ENCODE measurements around the gene GDPD3.

The GDPD3 gene

DNA sequence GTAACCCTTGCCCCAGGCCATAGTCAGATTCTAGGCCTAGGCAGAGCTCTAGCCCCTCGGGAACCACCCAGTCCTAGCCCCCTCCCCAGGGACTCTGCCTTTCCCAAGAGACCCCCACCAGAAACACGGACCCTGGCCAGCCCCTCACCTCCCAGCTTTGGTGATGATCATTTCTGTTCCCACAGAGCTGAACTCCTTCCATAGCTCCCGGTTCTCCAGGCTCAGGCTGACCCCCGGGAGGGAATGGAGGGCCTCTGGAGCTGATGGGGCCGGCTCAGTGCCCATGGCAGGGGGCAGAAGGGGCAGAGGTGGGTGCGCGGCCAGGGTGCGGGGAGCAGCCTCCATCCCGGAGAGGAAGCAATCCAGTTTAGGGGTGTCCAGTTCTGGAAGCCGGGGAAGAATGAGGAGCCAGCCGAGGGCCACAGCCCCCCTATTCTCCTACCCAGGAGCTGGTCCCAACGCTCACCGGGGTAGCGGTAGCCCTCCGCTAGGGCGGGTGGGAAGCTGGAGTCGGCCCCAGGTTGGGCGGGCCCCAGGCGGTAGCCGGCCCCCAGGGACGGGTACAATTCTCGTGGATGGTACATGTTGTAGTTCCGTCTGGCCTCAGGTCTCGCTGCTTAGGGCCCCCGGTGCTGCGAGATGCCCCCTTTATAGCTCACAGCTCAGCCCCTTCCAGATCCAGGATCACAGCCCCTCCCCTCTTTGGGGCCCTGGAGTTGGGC, 22.6 kb downstream of the GDPD3 start:
- no peak overlapping the region for H3K9ac ChIP-seq
- H2AFZ ChIP-seq (ENCODE audit: low read depth) = peak overlapping the region; percentile 90; the same call in 1 of the 2 replicates
- H3K4me2 ChIP-seq = no peak overlapping the region
- H3K27me3 ChIP-seq (ENCODE audit: insufficient read depth, low read depth) = no peaks in the 10 kb centered on the region
- no peak overlapping the region for H3K27ac ChIP-seq
- no peak overlapping the region for H3K4me3 ChIP-seq (IDR thresholded peaks at IDR 0.05; ENCODE audit: insufficient read depth, low read depth, low read length)
- no peaks in the 10 kb centered on the region for H4K20me1 ChIP-seq (ENCODE audit: insufficient read depth)
- TF ChIP-seq, protein P1, sequence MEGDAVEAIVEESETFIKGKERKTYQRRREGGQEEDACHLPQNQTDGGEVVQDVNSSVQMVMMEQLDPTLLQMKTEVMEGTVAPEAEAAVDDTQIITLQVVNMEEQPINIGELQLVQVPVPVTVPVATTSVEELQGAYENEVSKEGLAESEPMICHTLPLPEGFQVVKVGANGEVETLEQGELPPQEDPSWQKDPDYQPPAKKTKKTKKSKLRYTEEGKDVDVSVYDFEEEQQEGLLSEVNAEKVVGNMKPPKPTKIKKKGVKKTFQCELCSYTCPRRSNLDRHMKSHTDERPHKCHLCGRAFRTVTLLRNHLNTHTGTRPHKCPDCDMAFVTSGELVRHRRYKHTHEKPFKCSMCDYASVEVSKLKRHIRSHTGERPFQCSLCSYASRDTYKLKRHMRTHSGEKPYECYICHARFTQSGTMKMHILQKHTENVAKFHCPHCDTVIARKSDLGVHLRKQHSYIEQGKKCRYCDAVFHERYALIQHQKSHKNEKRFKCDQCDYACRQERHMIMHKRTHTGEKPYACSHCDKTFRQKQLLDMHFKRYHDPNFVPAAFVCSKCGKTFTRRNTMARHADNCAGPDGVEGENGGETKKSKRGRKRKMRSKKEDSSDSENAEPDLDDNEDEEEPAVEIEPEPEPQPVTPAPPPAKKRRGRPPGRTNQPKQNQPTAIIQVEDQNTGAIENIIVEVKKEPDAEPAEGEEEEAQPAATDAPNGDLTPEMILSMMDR (conservative IDR thresholded peaks at IDR 0.05; ENCODE audit: low read depth, low read length) = no peak
- peaks cover 36% of the 10 kb centered on the region for H3K4me1 ChIP-seq (ENCODE audit: low read depth, poor library complexity, severe bottlenecking)
- H3K36me3 ChIP-seq (ENCODE audit: insufficient read depth) = no peaks in the 10 kb centered on the region
- H3K79me2 ChIP-seq (ENCODE audit: insufficient read depth, low read depth) = no peaks in the 10 kb centered on the region; the same call in 1 of the 2 replicates

DNA sequence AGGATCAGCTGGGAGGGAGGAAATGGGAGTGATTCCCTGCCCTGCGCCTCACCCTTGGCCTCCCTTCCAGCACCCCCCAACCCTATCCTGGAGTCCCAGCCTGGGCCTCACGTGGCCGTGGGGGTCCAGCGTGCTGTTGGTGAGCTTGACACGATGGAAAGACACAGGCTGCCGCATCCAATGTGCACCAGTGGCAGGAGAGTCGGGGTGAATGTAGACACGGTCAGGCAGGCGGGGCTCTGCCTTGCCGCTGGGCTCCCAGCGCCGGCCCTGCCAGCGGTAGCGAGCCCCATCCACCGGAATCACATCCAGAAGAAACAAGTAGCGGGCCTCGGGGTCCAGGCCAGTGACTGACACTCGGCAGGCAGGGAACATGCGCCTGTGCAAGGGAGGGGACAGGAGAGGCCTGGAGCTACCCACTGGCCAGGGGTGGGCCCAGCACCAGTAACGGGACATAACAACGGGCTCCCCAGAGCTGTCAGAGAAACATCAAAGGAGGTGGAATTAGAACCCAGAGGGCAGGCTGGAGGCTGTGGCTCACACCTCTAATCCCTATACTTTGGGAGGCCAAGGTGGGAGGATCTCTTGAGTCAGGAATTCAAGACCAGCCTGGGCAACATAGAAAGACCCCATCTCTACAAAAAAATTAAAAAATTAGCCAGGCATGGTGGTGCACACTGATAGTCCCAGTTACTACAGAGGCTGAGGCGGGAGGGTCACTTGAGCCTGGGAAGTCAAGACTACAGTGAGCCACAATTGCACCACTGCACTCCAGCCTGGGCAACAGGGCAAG, 24.3 kb downstream of the GDPD3 start:
- no peaks in the 10 kb centered on the region for H3K79me2 ChIP-seq (ENCODE audit: insufficient read depth, low read depth)
- TF ChIP-seq, protein P1 (conservative IDR thresholded peaks at IDR 0.05; ENCODE audit: low read depth, low read length) = no peak
- no peaks in the 10 kb centered on the region for H4K20me1 ChIP-seq (ENCODE audit: insufficient read depth)
- no peak overlapping the region for H3K4me3 ChIP-seq (IDR thresholded peaks at IDR 0.05; ENCODE audit: insufficient read depth, low read depth, low read length)
- no peaks in the 10 kb centered on the region for H3K36me3 ChIP-seq (ENCODE audit: insufficient read depth)
- no peak overlapping the region for H2AFZ ChIP-seq (ENCODE audit: low read depth)
- H3K27ac ChIP-seq = no peak overlapping the region
- H3K4me2 ChIP-seq = no peak overlapping the region
- H3K4me1 ChIP-seq (ENCODE audit: low read depth, poor library complexity, severe bottlenecking) = peaks cover 23% of the 10 kb centered on the region
- no peak overlapping the region for H3K9ac ChIP-seq
- no peaks in the 10 kb centered on the region for H3K27me3 ChIP-seq (ENCODE audit: insufficient read depth, low read depth)

DNA sequence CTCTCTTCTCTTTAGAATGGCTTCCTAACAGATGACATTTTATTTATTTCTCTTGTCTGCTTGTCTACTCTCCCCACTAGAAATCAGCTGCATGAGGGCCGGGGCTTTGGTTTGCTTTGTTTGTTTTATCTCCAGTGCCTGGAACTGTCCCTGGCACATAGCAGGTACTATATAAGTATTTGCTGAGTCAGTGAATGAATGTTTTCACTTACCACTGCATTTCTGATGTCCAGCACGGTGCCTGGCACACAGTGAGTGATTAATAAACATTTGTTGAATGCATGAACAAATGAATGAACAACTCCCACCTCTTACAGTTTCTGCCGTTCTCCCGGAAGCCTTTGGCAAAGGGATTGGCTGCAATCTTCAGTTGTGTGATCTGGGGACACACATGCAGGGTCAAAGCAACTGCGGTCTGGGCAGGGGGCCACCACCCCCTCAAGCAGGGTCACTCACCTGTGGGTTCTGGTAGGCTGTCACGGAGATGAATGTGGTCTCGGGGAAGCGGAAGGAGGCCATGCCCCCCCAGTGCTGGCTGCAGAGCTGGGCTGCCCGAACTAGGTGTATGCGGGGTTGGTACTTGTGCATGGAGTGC, 25.0 kb downstream of the GDPD3 start:
- Histone ChIP-seq H3K36me3 (ENCODE audit: insufficient read depth) (no peaks in the 10 kb centered on the region), H3K79me2 (ENCODE audit: insufficient read depth, low read depth) (no peaks in the 10 kb centered on the region), H3K9ac (no peak overlapping the region), H3K27ac (no peak overlapping the region), H2AFZ (ENCODE audit: low read depth) (no peak overlapping the region), H3K4me2 (no peak overlapping the region), H3K4me1 (ENCODE audit: low read depth, poor library complexity, severe bottlenecking) (peaks cover 21% of the 10 kb centered on the region), H3K27me3 (ENCODE audit: insufficient read depth, low read depth) (no peaks in the 10 kb centered on the region), H4K20me1 (ENCODE audit: insufficient read depth) (no peaks in the 10 kb centered on the region), H3K4me3 (IDR thresholded peaks at IDR 0.05; ENCODE audit: insufficient read depth, low read depth, low read length) (no peak overlapping the region)
- TF ChIP-seq, protein P1 (conservative IDR thresholded peaks at IDR 0.05; ENCODE audit: low read depth, low read length) = no peak

DNA sequence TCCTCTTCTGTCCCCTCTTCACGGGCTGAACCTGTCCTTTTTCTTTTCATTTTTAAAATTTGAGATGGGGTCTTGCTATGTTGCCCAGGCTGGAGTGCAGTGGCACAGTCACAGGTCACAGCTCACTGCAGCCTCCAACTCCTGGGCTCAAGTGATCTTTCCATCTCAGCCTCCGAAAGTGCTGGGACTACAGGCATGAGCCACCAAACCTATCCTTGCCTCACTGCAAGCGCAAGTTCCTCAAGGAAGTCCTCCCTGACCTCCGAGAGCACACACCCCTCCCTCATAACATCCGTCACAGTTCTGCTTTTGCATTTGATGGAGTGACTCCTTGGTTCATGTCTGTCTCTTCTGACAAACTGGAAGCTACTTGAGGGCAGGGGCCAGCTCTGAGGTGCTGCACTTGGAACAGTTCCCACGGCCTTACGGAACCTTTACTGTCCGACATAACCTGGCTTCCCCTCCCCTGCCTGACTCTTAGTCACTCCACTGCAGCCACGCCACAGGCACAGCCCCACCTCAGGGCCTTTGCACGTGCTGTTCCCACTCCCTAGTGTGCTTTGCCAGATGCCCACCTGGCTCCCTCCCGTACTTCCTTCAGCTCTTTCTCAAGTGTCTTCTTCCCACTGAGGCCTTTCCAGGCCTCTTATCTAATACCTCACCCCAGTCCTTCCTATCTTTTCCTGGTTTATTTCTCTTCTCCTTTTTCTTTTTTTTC, 26.0 kb downstream of the GDPD3 start:
- TF ChIP-seq, protein P1 (conservative IDR thresholded peaks at IDR 0.05; ENCODE audit: low read depth, low read length) = no peak
- Histone ChIP-seq H3K4me1 (ENCODE audit: low read depth, poor library complexity, severe bottlenecking) (peaks cover 12% of the 10 kb centered on the region), H4K20me1 (ENCODE audit: insufficient read depth) (no peaks in the 10 kb centered on the region), H3K4me2 (no peak overlapping the region), H3K4me3 (IDR thresholded peaks at IDR 0.05; ENCODE audit: insufficient read depth, low read depth, low read length) (no peak overlapping the region), H2AFZ (ENCODE audit: low read depth) (no peak overlapping the region), H3K36me3 (ENCODE audit: insufficient read depth) (no peaks in the 10 kb centered on the region), H3K9ac (no peak overlapping the region), H3K79me2 (ENCODE audit: insufficient read depth, low read depth) (no peaks in the 10 kb centered on the region), H3K27ac (no peak overlapping the region), H3K27me3 (ENCODE audit: insufficient read depth, low read depth) (no peaks in the 10 kb centered on the region)
